Measurements from ENCODE around the gene CTNND2. TPM values are rescaled to one million over a fixed set of nuclear protein-coding genes. Genes with fewer than 3 reads are reported as not detected.
A peak's percentile ranks its signal among the peaks of the same experiment; 100 is the strongest.

Gene CTNND2
- total RNA-seq, 1 donor from 2014 or later: 18.4 TPM

DNA sequence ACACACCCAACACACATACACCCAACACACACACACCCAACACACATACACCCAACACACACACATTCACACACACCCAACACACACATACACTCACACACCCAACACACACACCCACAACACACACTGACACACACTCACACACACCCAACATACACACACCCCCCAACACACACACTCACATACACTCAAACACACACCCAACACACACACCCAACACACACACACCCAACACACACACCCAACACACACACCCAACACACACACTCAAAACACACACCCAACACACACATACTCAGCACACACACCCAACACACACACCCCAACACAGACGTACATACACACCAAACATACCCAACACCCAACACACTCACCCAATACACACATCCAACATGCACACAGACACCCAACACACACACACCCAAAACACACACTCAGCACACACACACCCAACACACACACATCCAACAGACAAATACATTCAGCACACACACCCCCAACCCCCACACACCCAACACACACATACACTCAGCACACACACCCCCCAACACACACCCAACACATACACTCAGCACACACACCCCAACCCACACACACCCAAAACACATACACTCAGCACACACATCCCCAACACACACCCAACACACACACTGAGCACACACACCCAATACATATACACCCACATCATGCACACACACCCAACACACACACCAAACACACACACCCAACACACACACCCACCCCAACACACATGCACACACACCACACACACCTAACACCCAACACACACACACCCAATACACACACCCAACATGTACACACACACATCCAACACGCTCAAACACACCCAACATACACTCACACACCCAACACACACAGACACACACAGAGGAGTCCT, 663.7 kb downstream of the CTNND2 start:
- H3K4me3 ChIP-seq: no peak overlapping the region
- TF ChIP-seq, protein P1, sequence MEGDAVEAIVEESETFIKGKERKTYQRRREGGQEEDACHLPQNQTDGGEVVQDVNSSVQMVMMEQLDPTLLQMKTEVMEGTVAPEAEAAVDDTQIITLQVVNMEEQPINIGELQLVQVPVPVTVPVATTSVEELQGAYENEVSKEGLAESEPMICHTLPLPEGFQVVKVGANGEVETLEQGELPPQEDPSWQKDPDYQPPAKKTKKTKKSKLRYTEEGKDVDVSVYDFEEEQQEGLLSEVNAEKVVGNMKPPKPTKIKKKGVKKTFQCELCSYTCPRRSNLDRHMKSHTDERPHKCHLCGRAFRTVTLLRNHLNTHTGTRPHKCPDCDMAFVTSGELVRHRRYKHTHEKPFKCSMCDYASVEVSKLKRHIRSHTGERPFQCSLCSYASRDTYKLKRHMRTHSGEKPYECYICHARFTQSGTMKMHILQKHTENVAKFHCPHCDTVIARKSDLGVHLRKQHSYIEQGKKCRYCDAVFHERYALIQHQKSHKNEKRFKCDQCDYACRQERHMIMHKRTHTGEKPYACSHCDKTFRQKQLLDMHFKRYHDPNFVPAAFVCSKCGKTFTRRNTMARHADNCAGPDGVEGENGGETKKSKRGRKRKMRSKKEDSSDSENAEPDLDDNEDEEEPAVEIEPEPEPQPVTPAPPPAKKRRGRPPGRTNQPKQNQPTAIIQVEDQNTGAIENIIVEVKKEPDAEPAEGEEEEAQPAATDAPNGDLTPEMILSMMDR (IDR thresholded peaks at IDR 0.05; ENCODE audit: borderline replicate concordance): no peak
- no peak overlapping the region for H3K27ac ChIP-seq (replicated peaks)
- no peaks in the 10 kb centered on the region for H3K36me3 ChIP-seq
- no peak for DNase-seq
- no peaks in the 10 kb centered on the region for H3K4me1 ChIP-seq
- H3K27me3 ChIP-seq (ENCODE audit: low read depth): no peaks in the 10 kb centered on the region
- intact Hi-C loops (cut with micrococcal nuclease): no loop called here
- H3K9me3 ChIP-seq (replicated peaks): no peaks in the 10 kb centered on the region

DNA sequence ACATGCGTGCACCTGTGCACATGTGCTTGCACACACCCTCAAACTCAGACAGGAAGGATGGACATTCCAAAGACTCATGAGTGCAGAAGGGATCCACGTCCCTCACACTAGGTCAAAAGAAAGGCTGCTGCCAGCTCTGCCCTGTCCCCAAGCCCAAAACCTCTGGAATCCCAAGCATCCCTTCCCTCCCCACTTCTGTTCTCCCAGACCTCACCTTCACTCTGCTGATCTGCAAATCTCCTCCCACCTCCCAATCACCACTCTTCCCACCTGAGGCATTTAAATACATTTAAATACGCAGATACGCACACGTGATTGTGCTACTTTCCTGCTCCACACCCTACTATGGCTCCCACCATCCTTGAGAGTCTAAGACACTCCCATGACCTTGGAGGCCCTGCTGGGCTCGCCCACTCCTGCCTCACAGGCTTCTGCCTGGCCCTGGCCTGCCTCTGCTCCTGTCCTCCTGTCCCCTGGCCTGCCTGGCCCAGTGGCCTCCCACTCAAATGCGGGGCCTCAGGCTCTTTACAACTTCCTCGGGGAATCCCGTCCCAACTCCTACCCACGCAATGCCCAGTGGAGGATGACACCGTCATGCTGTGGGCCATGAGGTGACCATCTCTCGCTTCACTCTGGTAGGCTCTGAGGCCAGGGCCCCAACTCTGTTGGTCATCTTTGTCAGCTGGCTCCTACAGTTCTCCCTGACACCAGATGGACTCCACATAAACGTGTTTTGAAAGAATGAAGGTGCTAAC, 664.8 kb downstream of the CTNND2 start:
- Histone ChIP-seq H3K4me3 (no peak overlapping the region), H3K36me3 (no peaks in the 10 kb centered on the region), H3K27ac (replicated peaks) (no peak overlapping the region), H3K27me3 (ENCODE audit: low read depth) (no peaks in the 10 kb centered on the region), H3K4me1 (peaks cover 3% of the 10 kb centered on the region), H3K9me3 (replicated peaks) (no peaks in the 10 kb centered on the region)
- intact Hi-C loops (cut with micrococcal nuclease): no loop called here
- TF ChIP-seq, protein P1 (IDR thresholded peaks at IDR 0.05; ENCODE audit: borderline replicate concordance): no peak
- no peak for DNase-seq

DNA sequence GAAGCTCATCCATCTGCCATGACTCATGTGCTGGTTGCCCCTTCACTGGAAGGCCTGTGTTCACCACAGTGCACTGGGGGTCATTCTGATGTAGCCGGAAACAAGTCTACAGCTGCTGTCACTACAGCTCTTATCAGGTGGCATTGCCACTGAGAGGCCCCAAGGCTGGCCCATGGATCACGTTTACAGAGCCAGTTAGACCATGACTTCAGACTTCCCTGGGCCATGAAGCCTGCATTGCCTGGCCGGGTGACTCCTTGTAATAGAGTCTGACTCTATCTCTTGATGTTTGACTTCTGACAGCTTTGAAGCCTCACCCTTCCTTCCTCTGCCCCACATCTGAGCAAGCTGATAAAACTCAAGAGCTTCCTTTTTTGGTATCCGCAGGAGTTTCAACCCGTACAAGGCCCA, 669.7 kb downstream of the CTNND2 start:
- Histone ChIP-seq H3K27ac (replicated peaks) (no peak overlapping the region), H3K27me3 (ENCODE audit: low read depth) (no peaks in the 10 kb centered on the region)
- peak; percentile 15 for DNase-seq

DNA sequence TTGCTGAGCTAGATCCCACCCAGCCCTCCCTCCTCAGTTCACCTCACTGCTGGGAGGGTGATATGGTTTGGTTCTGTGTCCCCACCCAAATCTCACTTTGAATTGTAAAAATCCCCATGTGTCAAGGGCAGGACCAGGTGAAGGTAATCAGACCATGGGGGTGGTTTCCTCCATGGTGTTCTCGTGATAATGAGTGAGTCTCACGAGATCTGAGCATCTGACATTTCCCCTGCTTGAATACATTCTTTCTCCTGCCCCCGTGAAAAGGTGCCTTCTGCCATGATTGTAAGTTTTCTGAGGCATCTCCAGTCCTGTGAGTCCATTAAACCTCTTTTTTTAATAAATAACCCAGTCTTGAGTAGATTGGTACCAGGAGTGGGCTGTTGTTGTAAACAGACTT, 673.4 kb downstream of the CTNND2 start:
- TF ChIP-seq, protein P1 (IDR thresholded peaks at IDR 0.05; ENCODE audit: borderline replicate concordance): no peak
- intact Hi-C loops (cut with micrococcal nuclease): no loop called here
- DNase-seq: no peak
- Histone ChIP-seq H3K4me1 (peaks cover 8% of the 10 kb centered on the region), H3K27me3 (ENCODE audit: low read depth) (no peaks in the 10 kb centered on the region), H3K36me3 (no peaks in the 10 kb centered on the region), H3K4me3 (no peak overlapping the region), H3K9me3 (replicated peaks) (peaks cover 6% of the 10 kb centered on the region), H3K27ac (replicated peaks) (no peak overlapping the region)

More for the DNA sequence above, 669.7 kb downstream of the CTNND2 start:
- Histone ChIP-seq H3K36me3 (no peaks in the 10 kb centered on the region), H3K4me3 (no peak overlapping the region), H3K9me3 (replicated peaks) (peaks cover 6% of the 10 kb centered on the region), H3K4me1 (peaks cover 8% of the 10 kb centered on the region)
- TF ChIP-seq, protein P1 (IDR thresholded peaks at IDR 0.05; ENCODE audit: borderline replicate concordance): no peak
- intact Hi-C loops (cut with micrococcal nuclease): no loop called here

DNA sequence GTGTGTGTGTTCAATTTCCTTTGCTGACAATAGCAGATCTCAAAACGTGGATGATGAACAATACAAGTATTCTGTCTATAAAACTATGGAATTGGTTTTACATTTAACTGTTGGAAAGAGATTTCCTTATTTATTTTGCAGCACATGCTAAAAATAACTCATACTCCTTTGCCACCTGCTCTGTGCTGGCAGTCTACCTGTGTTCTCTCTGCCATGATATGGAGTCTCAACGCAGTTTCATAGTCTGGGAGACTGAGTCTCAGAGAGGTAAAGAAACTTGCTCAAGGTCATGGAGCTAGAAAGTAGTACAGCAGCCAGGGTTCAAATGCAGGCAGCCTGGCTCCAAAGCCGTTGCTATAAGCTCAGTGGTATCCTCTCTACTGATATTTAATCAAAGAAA, 677.2 kb downstream of the CTNND2 start:
- DNase-seq: no peak
- Histone ChIP-seq H3K4me1 (no peaks in the 10 kb centered on the region), H3K36me3 (no peaks in the 10 kb centered on the region), H3K27ac (replicated peaks) (no peak overlapping the region), H3K27me3 (ENCODE audit: low read depth) (no peaks in the 10 kb centered on the region), H3K9me3 (replicated peaks) (peaks cover 6% of the 10 kb centered on the region), H3K4me3 (no peak overlapping the region)
- intact Hi-C loops (cut with micrococcal nuclease): no loop called here
- TF ChIP-seq, protein P1 (IDR thresholded peaks at IDR 0.05; ENCODE audit: borderline replicate concordance): no peak
